GM12892 (cell line): ENCODE measurements around the gene CYP17A1.
"Not testable (repeated sequence)": the region's sequence is repeated elsewhere in the genome, so short reads cannot be mapped to it uniquely, and the experiment has no call there.

ENCODE experiments used
- DNase-seq: peaks from one replicate; pipeline ENCODE4 v3.0.0; 2011; ENCODE audit not compliant: insufficient read length
- FAIRE-seq: peaks from 2 replicates; lab custom pipeline; 2011; peaks lifted over from hg19 to GRCh38; lab: Jason Lieb, UNC
- POLR2A ChIP-seq: IDR thresholded peaks from 2 replicates; pipeline ENCODE4 v1.6.1; 2011; ENCODE audit warnings: low read depth, low read length, control low read depth
- POLR2AphosphoS5 ChIP-seq: IDR thresholded peaks from 2 replicates; pipeline ENCODE4 v1.6.1; 2011; ENCODE audit warnings: low read depth, low read length, control low read depth
- TAF1 ChIP-seq: IDR thresholded peaks from 2 replicates; pipeline ENCODE4 v1.6.1; 2011; ENCODE audit warnings: low read depth, mild to moderate bottlenecking, control low read depth, low read length, borderline replicate concordance

The CYP17A1 gene

DNA sequence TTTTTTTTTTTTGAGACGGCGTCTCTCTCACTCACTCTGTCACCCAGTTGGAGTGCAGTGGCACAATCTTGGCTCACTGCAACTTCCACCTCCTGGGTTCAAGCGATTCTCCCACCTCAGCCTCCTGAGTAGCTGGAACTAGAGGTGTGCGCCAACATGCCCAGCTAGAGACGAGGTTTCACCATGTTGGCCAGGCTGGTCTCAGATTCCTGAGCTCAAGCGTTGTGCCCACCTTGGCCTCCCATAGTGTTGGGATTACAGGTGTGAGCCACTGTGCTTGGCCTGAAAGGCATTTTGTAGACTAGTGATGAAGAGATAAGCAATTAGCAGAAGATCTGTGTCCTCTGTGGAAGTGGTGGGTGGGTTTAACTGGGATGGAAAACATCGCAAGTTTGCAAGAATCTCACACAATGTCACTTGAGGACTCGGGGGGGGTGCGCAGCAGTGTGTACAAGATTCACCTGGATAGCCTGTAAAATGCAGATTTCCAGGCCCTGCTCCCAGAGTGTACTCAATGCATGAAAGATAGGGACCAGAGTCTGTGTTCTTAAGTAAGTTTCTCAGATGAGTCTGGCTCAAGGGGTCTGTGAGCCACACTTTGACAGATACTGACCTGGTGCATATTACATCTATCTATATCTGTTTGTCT lies 10.9 kb downstream of the CYP17A1 start:
- FAIRE-seq, result no peak
- TF ChIP-seq POLR2AphosphoS5 (no peak), TAF1 (no peak), POLR2A (no peak)
- no peak for DNase-seq

DNA sequence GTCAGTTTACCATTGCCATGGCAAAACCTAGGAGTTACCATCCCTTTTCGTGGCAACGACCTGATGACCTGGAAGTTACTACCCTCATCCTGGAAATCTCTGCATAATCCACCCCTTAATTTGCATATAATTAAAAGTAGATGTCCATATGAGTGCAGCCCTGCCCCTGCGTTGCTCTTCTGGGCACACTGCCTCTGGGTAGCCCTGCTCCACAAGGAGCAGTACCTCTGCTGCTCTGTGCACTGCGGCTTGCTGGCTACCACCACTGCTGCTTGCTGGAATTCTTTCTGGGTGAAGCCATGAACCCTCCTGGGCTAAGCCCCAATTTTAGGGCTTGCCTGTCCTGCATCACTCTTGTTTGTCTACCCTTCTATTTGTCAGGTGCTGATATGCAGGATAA lies 12.5 kb downstream of the CYP17A1 start:
- FAIRE-seq, result no peak
- TF ChIP-seq TAF1 (no peak), POLR2A (no peak), POLR2AphosphoS5 (no peak)
- DNase-seq, result no peak

- DNase-seq, result no peak
- FAIRE-seq, result no peak
- TF ChIP-seq TAF1 (no peak), POLR2AphosphoS5 (no peak), POLR2A (no peak)
Measured at GRCh38 chr10:102822222-102822621, 15.0 kb downstream of the CYP17A1 start.

- FAIRE-seq, DNase-seq: not testable (repeated sequence)
Measured at GRCh38 chr10:102820008-102820407, 17.2 kb downstream of the CYP17A1 start.

DNA sequence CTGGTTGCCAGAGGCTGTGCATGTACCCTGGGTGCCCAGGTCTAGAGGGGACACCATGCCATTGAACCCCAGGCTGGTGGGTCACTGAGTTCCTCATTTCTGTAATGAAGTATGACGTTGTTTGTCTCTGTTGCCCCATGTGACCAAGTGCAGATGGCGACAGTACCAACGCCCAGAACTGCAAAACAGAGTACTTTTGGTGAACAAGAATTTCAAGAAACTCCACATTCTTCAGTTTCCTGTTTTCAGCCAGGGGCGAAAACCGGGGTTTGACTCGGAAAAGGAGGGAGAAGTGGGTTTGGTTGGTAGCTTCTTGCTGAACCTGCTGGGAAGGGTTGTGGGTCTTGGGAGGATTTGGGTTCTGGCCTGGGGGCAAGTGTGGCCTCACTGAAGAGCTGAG lies 18.2 kb downstream of the CYP17A1 start:
- DNase-seq, result no peak
- no peak for FAIRE-seq
- no peak for TF ChIP-seq TAF1
- no peak for TF ChIP-seq POLR2AphosphoS5
- no peak for TF ChIP-seq POLR2A

- TF ChIP-seq POLR2A, result no peak
- DNase-seq, result no peak
- FAIRE-seq, result no peak
Measured at GRCh38 chr10:102817175-102817574, 20.0 kb downstream of the CYP17A1 start.

DNA sequence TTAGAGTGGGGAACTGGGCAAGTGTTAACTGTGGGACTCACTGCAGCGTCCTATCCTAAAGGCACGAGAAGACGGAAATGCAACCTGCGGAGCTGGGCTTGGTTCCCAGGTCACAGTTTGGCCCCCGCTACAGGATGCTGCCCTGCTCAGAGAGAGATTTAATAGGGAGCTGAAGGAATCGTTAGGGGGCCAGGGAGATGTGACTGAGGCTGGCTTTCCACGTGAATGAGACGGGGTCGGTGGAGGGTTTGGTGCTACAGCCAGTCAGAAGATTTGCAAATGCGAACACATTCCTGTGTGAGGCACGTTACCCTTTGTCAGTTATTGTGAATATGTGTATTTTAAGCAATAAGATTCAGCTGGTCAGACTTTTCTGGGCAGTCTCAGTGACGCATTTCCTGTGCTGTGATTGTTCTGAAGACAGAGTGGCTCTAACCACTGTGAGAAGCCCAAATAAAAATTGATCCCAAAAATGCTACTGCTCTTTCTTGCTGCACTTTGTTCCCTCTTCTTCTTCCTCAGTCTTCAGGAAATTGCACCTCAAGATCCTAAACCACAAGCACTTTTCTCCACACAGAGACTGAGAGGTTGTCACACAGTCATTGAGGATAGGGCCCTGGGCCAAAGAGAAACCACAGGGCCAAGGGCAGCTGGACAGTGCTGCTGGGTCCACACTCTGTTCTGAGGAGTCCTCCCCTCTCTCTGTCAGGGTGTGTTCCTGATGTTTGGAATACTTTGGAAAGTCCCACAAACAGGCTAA lies 21.2 kb downstream of the CYP17A1 start:
- TF ChIP-seq POLR2AphosphoS5, result no peak
- no peak for TF ChIP-seq TAF1
- no peak for TF ChIP-seq POLR2A
- DNase-seq (no peak), FAIRE-seq (no peak)

GRCh38 chr10:102814873-102815661 lies 22.1 kb downstream of the CYP17A1 start:
- FAIRE-seq (no peak), DNase-seq (no peak)
- TF ChIP-seq POLR2A, result no peak
- no peak for TF ChIP-seq TAF1
- no peak for TF ChIP-seq POLR2AphosphoS5

DNA sequence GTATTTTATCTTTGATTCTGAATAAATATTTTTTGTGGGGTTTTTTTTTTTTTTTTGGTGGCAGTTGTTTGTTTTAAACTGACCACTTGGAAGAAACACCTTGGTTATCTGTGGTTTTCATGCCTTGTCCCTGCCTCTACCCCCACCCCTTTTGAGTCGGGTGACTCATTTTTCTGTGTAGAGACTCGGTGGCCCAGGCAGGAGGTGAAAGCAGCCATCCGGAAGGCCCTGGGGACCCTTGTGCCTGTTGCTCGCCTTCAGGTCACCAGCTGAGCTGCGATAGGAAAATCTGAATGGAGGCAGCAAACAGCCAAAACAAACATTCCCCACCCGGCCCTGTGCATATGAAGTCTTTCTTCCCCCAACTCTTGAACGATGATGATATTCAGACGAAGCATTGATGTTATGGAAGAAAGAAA lies 22.8 kb downstream of the CYP17A1 start:
- TF ChIP-seq POLR2AphosphoS5, result no peak
- no peak for TF ChIP-seq POLR2A
- TF ChIP-seq TAF1, result no peak
- no peak for FAIRE-seq
- no peak for DNase-seq

- TF ChIP-seq POLR2A, result no peak
- no peak for TF ChIP-seq TAF1
- TF ChIP-seq POLR2AphosphoS5, result no peak
- DNase-seq (no peak), FAIRE-seq (no peak)
Measured at GRCh38 chr10:102813734-102814452, 23.3 kb downstream of the CYP17A1 start.

DNA sequence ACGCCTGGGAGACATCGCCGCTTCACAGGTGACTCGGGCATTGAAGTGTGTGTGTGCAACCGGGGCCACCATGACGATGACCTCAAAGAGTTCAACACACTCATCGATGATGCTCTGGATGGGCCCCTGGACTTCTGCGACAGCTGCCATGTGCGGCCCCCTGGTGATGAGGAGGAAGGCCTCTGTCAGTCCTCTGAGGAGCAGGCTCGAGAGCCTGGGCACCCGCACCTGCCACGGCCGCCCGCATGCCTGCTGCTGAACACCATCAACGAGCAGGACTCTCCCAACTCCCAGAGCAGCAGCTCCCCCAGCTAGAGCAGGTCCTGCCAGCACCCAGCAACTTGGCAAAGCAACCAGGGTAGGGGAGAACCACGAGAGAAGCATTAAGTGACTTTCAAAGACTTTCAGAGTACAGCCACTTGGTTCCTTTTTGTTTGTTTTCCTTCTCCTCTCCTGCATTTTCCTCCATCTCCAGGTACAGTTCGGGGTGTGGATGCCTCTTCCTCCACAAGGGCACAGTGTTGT lies 24.1 kb downstream of the CYP17A1 start:
- TF ChIP-seq POLR2AphosphoS5, result no peak
- TF ChIP-seq TAF1, result no peak
- no peak for TF ChIP-seq POLR2A
- DNase-seq, result no peak
- FAIRE-seq, result no peak
